Activated gamma-delta T cell treated with anti-CD3 and anti-CD28 coated beads, Interleukin-2, amount 50 U/mL, for 16 hours (primary cell): ENCODE measurements around the gene COG4.
A peak's percentile ranks its signal among the peaks of the same experiment; 100 is the strongest.
"Not testable (repeated sequence)": the region's sequence is repeated elsewhere in the genome, so short reads cannot be mapped to it uniquely, and the experiment has no call there.

ENCODE experiments used
- DNase-seq: peaks from one replicate; pipeline ENCODE4 v3.0.0-alpha.2; 2020; ENCODE audit warnings: low read depth

COG4 gene

GRCh38 chr16:70526403-70526802 lies 3.0 kb upstream of the COG4 start:
- no peak for DNase-seq

- not testable (repeated sequence) for DNase-seq
Measured at GRCh38 chr16:70524399-70524825, 1.1 kb upstream of the COG4 start.

GRCh38 chr16:70523743-70524398 lies 517 bp upstream of the COG4 start, which contains the start of gene SF3B3:
SF3B3 (plus strand) TSS chr16:70523816; CDS start chr16:70526657, 2,841 bp downstream.
- DNase-seq, result peak; percentile 56

- DNase-seq, result no peak
Measured at GRCh38 chr16:70522216-70523075, 908 bp downstream of the COG4 start.

GRCh38 chr16:70520612-70521297 lies 2.6 kb downstream of the COG4 start:
- no peak for DNase-seq

GRCh38 chr16:70512456-70512855 lies 10.9 kb downstream of the COG4 start:
- DNase-seq, result no peak

GRCh38 chr16:70511833-70512232 lies 11.5 kb downstream of the COG4 start:
- DNase-seq, result no peak

GRCh38 chr16:70510216-70510615 lies 13.1 kb downstream of the COG4 start:
- DNase-seq, result no peak

GRCh38 chr16:70508752-70509151 lies 14.6 kb downstream of the COG4 start:
- DNase-seq, result no peak

- no peak for DNase-seq
Measured at GRCh38 chr16:70496513-70496912, 26.8 kb downstream of the COG4 start.

GRCh38 chr16:70495425-70496182 lies 27.8 kb downstream of the COG4 start:
- DNase-seq, result no peak

- DNase-seq, result no peak
Measured at GRCh38 chr16:70494777-70495176, 28.6 kb downstream of the COG4 start.

GRCh38 chr16:70494202-70494770 lies 29.1 kb downstream of the COG4 start:
- DNase-seq, result no peak

GRCh38 chr16:70493802-70494201 lies 29.6 kb downstream of the COG4 start:
- no peak for DNase-seq

- no peak for DNase-seq
Measured at GRCh38 chr16:70490261-70490660, 33.1 kb downstream of the COG4 start.

- no peak for DNase-seq
Measured at GRCh38 chr16:70484867-70485266, 38.5 kb downstream of the COG4 start.

- no peak for DNase-seq
Measured at GRCh38 chr16:70483426-70483825, 39.9 kb downstream of the COG4 start.

GRCh38 chr16:70482624-70483023 lies 40.7 kb downstream of the COG4 start:
- DNase-seq, result no peak

GRCh38 chr16:70481929-70482536 lies 41.3 kb downstream of the COG4 start:
- DNase-seq, result no peak

- no peak for DNase-seq
Measured at GRCh38 chr16:70480127-70481105, 42.9 kb downstream of the COG4 start.
